ENCODE results near the gene MSI2. TPM values are rescaled to one million over a fixed set of nuclear protein-coding genes. Genes with fewer than 3 reads are reported as not detected.
A peak's percentile ranks its signal among the peaks of the same experiment; 100 is the strongest.

MSI2 gene
- total RNA-seq, 2 experiments from 2014 or later = 131 to 164 TPM

GRCh38 chr17:57632294-57632693 lies 376.0 kb downstream of the MSI2 start:
- no peak for DNase-seq (ENCODE audit: low spot score)
- Histone ChIP-seq H2AFZ (ENCODE audit: low read length) (no peak overlapping the region), H3K27ac (ENCODE audit: low read depth, low read length, poor library complexity, severe bottlenecking) (no peak overlapping the region), H3K9me3 (ENCODE audit: low read length) (0 out of 2 replicates have a peak, but pooled peaks cover 3% of the 10 kb centered on the region), H3K4me2 (ENCODE audit: low read length) (no peak overlapping the region), H3K9me2 (ENCODE audit: insufficient read depth, low read length) (no peaks in the 10 kb centered on the region), H3K36me3 (ENCODE audit: insufficient read depth, low read length) (peaks cover 39% of the 10 kb centered on the region), H3K4me1 (ENCODE audit: insufficient read depth, low read length, poor library complexity, severe bottlenecking) (peaks cover 71% of the 10 kb centered on the region), H3K4me3 (ENCODE audit: low read depth, low read length, poor library complexity, severe bottlenecking) (no peak overlapping the region), H3K79me2 (ENCODE audit: insufficient read depth, low read depth, low read length) (no peaks in the 10 kb centered on the region), H4K20me1 (ENCODE audit: insufficient read depth, low read length) (no peaks in the 10 kb centered on the region)
- ChIA-PET POLR2A (no interaction called here), CTCF (ENCODE audit: unreplicated experiment) (no interaction called here)
- intact Hi-C loops (cut with micrococcal nuclease; ENCODE audit: unreplicated experiment) = no loop called here
- TSS peak; percentile 24 for BruUV-seq (replicated peaks)
- no peak for TF ChIP-seq EZH2phosphoT487 (IDR thresholded peaks at IDR 0.05; ENCODE audit: borderline replicate concordance, low read depth, low read length)

- Histone ChIP-seq H3K27ac (ENCODE audit: low read depth, low read length, poor library complexity, severe bottlenecking) (no peak overlapping the region), H3K36me3 (ENCODE audit: insufficient read depth, low read length) (peaks cover 35% of the 10 kb centered on the region), H3K4me2 (ENCODE audit: low read length) (no peak overlapping the region), H2AFZ (ENCODE audit: low read length) (no peak overlapping the region), H3K4me3 (ENCODE audit: low read depth, low read length, poor library complexity, severe bottlenecking) (no peak overlapping the region), H4K20me1 (ENCODE audit: insufficient read depth, low read length) (no peaks in the 10 kb centered on the region), H3K9me3 (ENCODE audit: low read length) (0 out of 2 replicates have a peak, but pooled peaks cover 3% of the 10 kb centered on the region), H3K79me2 (ENCODE audit: insufficient read depth, low read depth, low read length) (no peaks in the 10 kb centered on the region), H3K4me1 (ENCODE audit: insufficient read depth, low read length, poor library complexity, severe bottlenecking) (peaks cover 76% of the 10 kb centered on the region), H3K9me2 (ENCODE audit: insufficient read depth, low read length) (no peaks in the 10 kb centered on the region)
- intact Hi-C loops (cut with micrococcal nuclease; ENCODE audit: unreplicated experiment) = no loop called here
- BruUV-seq (replicated peaks) = no TSS peak
- TF ChIP-seq CTCF (conservative IDR thresholded peaks at IDR 0.05; ENCODE audit: low read length) (no peak), EZH2phosphoT487 (IDR thresholded peaks at IDR 0.05; ENCODE audit: borderline replicate concordance, low read depth, low read length) (no peak)
- ChIA-PET POLR2A (no interaction called here), CTCF (ENCODE audit: unreplicated experiment) (no interaction called here)
- no peak for DNase-seq (ENCODE audit: low spot score)
Observed at GRCh38 chr17:57633236-57633635, 376.9 kb downstream of the MSI2 start.

GRCh38 chr17:57634713-57635465 lies 378.6 kb downstream of the MSI2 start:
- H4K20me1 ChIP-seq (ENCODE audit: insufficient read depth, low read length) = no peaks in the 10 kb centered on the region
- BruUV-seq (replicated peaks) = no TSS peak
- intact Hi-C loops (cut with micrococcal nuclease; ENCODE audit: unreplicated experiment) = loop anchor here (5.0 kb wide), 1 partner anchor 37 kb away; no protein-coding TSS in a partner anchor
- H3K4me3 ChIP-seq (ENCODE audit: low read depth, low read length, poor library complexity, severe bottlenecking) = no peak overlapping the region
- peak overlapping the region; percentile 94 for H3K27ac ChIP-seq (ENCODE audit: low read depth, low read length, poor library complexity, severe bottlenecking)
- peaks cover 64% of the 10 kb centered on the region for H3K4me1 ChIP-seq (ENCODE audit: insufficient read depth, low read length, poor library complexity, severe bottlenecking)
- peak overlapping the region; percentile 67; the same call in 1 of the 2 replicates for H3K4me2 ChIP-seq (ENCODE audit: low read length)
- H2AFZ ChIP-seq (ENCODE audit: low read length) = no peak overlapping the region
- H3K9me2 ChIP-seq (ENCODE audit: insufficient read depth, low read length) = no peaks in the 10 kb centered on the region
- CTCF ChIA-PET (ENCODE audit: unreplicated experiment) = interaction anchor here (1.2 kb wide), 1 partner anchor 37 kb away, joined by 4 read pairs; no protein-coding TSS in a partner anchor
- H3K36me3 ChIP-seq (ENCODE audit: insufficient read depth, low read length) = peaks cover 37% of the 10 kb centered on the region
- DNase-seq (ENCODE audit: low spot score) = no peak
- TF ChIP-seq EZH2phosphoT487 (IDR thresholded peaks at IDR 0.05; ENCODE audit: borderline replicate concordance, low read depth, low read length) = no peak
- TF ChIP-seq CTCF (conservative IDR thresholded peaks at IDR 0.05; ENCODE audit: low read length) = no peak
- POLR2A ChIA-PET = interaction anchor here (1.1 kb wide), 1 partner anchor 85 kb away, joined by 3 read pairs; no protein-coding TSS in a partner anchor
- H3K9me3 ChIP-seq (ENCODE audit: low read length) = 0 out of 2 replicates have a peak, but pooled peaks cover 3% of the 10 kb centered on the region
- no peaks in the 10 kb centered on the region for H3K79me2 ChIP-seq (ENCODE audit: insufficient read depth, low read depth, low read length)
